COLO668 (cell line): ENCODE results near the gene CHCHD10.
"Not testable (repeated sequence)": the region's sequence is repeated elsewhere in the genome, so short reads cannot be mapped to it uniquely, and the experiment has no call there.

ENCODE experiments used
- DNase-seq: peaks from one replicate; lab custom pipeline; 2025; ENCODE audit not compliant: unreplicated experiment; lab: John Stamatoyannopoulos, UW

CHCHD10 gene

GRCh38 chr22:23751441-23751996 is 16.3 kb downstream of the CHCHD10 start:
- peak; percentile 38 for DNase-seq

DNA sequence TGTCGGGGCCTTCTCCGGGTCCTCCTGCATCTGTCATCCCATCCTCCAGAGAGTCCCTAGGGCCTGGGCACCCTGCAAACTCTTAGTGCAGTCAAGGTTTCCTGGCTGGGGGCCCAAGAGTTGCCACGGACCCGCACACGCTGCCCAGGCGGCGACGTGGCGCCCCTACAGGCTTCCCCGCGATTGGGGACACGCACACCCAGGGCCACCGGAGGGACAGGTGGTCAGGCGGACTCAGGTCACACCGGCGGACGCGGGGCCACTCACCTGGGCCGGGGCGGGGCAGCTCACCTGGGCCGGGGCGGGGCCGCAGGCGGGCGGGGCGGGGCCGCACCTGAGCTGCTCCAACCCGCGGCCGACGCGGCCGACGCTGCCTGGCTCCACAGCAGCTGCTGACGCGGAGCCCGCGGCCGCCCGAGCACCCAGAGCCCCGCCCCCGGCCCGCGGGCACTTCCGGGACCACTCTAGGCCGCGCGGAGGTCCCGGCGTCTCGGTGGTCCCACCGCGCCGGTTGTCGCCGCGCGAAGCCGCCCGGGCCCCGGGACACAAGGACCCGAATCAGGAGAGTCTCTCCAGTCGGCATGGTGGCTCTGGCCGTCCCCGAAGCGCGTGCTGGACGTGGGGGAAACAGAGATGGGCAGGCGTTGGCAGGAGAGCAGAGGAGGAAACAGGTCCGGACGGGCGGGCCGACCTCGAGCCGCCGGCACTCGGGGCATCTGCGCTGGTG is 16.9 kb downstream of the CHCHD10 start, which contains the start of gene ZNF70:
Gene ZNF70 (minus strand): TSS at position 399 of the 727 bp plus-strand sequence. CDS start 5,972 bp downstream, outside the sequence.
- DNase-seq: peak; percentile 97

GRCh38 chr22:23750367-23750713 is 17.4 kb downstream of the CHCHD10 start:
- no peak for DNase-seq

GRCh38 chr22:23749841-23750301 is 17.9 kb downstream of the CHCHD10 start:
- no peak for DNase-seq

- DNase-seq: no peak
Measured at GRCh38 chr22:23745791-23746190, 22.0 kb downstream of the CHCHD10 start.

DNA sequence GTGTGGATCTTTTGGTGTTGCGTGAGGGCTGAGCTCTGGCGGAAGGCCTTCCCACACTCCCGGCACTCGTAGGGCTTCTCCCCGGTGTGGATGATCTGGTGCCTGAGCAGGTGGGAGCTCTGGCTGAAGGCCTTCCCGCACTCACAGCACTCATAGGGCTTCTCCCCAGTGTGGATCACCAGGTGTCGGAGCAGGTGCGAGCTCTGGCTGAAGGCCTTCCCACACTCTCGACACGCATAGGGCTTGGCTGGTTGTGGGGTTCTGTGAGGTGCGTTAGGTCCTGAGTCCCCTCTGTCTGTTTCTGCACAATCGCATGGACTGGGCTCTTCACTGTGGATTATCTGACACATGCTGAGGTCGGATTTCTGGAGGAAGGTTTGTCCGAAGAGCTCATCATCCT is 23.3 kb downstream of the CHCHD10 start:
- no peak for DNase-seq

GRCh38 chr22:23744001-23744400 is 23.8 kb downstream of the CHCHD10 start:
- DNase-seq: no peak

DNA sequence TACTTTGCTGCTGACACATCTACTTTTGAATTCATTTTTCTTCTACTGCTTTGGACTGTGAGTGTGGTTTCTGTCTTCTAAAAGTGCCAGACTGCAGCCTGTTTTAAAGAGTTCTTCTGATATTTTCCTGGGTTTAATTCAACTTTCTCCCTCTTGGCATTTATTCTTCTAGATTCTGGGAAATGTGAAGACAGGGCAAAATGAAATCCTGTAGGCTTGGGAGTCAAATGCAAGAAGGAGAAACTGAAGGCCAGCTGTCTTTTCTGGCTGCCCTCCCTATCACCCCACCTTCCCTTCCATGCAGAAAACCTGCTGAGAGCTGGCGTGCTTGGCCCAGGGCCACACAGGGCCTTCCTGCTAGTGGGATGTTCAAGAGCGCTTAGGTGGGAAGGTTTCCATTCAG is 24.5 kb downstream of the CHCHD10 start:
- no peak for DNase-seq

- DNase-seq: no peak
Measured at GRCh38 chr22:23742505-23743264, 25.1 kb downstream of the CHCHD10 start.

DNA sequence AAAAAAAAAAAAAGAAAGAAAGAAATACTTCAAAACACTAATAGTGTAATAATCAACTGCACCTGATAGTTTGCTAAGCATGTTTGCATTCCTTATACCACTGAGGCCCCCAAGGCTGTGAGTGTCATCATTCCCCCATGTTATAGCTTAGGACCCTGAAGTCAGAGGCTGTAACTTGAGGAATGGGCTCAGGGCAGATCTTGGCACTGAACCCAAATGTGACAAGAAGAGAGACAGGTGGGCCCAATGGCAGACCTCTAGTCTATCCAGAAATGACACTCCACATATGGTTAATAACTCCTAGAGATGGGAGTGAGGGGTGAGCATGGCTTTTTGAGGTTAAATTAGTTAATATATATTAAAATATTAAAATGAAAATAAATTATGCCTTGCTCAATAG is 30.1 kb downstream of the CHCHD10 start:
- DNase-seq: no peak

- DNase-seq: not testable (repeated sequence)
Measured at GRCh38 chr22:23728108-23728507, 39.7 kb downstream of the CHCHD10 start.

- DNase-seq: no peak
Measured at GRCh38 chr22:23722724-23723123, 45.0 kb downstream of the CHCHD10 start.

- DNase-seq: no peak
Measured at GRCh38 chr22:23722160-23722559, 45.6 kb downstream of the CHCHD10 start.

DNA sequence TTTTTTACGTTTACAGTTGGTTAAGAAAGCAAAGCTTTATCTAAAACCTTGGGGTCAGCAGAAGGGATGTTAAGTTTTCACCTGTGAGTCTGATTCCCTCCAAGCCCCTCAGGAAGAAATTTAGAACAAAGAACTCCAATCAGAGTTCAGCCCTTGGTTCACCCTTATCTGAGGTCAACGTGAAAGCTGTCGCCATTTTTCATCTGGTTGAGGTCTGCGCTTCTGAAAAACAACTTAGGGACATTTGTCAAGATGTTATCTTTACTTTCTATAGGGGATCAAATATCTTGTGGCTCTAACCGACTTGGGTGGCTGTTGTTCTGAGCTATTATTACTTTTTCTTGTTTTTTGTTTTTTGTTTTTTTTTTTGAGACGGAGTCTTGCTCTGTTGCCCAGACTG is 46.9 kb downstream of the CHCHD10 start:
- DNase-seq: no peak

- no peak for DNase-seq
Measured at GRCh38 chr22:23718371-23719165, 49.2 kb downstream of the CHCHD10 start.

DNA sequence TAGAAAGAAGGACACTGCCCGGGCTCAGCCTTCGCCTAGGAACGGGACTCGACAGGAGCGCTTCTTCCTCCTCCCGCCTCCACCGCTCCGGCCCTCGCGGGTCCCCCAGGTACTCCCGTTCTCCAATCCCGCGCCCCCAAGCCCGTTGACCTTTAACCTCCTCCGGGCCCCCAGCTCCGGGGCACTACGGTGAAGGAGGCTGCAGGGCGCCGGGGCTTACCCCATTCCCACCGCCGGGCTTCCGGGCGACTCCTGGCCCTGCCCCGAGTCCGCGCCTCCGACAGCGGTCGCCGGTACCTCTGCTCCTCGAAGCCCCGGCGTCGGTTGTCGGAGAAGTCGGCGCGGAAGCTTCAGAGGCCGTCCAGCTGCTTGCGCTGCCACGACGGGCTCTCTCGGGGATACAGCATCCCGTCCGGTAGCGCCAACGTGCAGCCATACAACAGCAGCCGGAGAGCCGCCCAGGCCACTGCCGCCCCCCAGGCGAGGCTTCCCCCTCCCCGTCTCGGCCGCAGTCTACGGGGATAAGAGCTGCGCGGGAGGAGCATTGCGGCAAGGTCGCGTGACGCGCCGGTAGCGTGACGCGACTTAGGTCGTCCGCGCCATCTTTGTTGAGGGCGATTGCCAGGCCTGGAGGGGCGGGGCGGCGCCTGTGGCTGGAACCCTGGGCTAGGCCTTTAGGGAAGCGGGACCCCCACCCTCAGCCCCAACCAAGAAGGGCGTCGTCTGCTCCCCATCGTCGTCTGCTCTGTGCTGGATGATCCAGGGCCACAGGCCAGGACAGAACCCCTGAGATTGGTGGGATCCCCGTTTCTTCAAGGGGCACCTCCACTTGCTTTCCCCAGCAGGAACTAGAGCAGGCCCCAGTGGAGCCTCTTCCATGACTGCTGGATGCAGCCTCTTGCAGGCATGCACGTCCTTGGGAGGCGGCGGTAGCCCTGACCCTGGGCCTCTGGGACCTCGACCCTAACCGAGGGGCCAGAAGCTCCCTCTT is 50.7 kb downstream of the CHCHD10 start:
- peak; percentile 89 for DNase-seq
